GM18508 (cell line): ENCODE results near the gene SETD2.

ENCODE experiments used
- ATAC-seq: cut with Tn5 transposase; IDR thresholded peaks from one replicate; pipeline ENCODE4 v1.9.1; 2021; ENCODE audit warnings: moderate number of reproducible peaks; ENCODE audit not compliant: insufficient read depth, unreplicated experiment

The SETD2 gene

DNA sequence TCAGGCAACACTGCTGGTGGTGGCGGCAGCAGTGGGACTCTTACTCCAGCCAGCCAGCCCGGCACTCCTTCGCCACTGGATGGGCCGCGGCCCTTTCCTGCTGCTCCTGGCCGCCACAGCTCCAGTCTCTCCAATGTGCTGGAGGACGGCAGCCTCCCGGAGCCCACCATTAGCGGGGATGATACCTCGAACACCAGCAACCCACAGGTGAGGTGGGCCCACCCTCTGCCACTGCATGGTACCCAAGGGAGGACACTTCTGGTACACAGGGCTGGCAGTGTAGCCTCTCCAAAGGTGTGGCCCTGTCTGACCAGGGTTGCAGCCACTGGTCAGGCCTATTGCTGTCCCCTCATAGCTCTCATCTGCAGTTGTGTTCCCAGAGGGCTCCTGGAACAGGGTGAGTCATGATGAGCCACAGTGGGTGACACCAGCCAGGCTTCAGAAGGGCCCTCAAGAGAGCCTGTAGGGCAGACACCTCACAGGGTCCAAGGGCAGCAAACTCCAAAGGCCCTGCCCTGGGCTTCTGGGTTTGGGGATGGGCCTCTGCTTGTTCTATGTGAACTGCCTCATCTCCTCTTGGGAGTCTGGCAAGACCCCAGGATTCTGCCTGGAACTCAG, 163.6 kb downstream of the SETD2 start:
- no peak for ATAC-seq

DNA sequence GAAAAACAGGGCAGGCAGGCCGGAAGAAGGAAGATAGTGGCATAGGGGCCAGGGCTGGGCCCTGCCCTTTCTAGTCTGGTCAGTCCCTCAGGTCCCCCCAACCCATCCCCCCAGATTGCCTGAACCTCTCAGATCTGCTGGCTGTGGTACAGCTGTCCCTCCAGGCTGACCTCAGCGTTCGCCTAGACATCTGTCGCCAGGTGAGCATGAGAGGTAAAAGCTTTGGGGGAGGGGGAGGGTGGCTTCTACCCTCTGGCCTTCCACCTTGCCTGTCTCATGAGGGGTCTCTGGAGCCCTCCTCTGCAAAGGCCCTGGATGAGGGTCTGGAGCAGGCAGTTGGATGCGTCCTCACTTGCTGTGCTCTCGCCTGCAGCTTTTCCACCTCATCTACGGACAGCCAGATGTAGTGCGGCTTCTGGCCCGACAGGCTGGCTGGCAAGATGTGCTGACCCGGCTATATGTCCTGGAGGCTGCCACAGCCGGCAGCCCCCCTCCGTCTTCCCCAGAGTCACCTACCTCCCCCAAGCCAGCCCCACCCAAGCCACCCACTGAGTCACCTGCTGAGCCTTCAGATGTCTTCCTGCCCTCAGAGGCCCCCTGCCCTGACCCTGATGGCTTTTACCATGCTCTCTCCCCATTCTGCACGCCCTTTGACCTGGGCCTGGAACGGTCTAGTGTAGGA, 164.3 kb downstream of the SETD2 start:
- no peak for ATAC-seq

DNA sequence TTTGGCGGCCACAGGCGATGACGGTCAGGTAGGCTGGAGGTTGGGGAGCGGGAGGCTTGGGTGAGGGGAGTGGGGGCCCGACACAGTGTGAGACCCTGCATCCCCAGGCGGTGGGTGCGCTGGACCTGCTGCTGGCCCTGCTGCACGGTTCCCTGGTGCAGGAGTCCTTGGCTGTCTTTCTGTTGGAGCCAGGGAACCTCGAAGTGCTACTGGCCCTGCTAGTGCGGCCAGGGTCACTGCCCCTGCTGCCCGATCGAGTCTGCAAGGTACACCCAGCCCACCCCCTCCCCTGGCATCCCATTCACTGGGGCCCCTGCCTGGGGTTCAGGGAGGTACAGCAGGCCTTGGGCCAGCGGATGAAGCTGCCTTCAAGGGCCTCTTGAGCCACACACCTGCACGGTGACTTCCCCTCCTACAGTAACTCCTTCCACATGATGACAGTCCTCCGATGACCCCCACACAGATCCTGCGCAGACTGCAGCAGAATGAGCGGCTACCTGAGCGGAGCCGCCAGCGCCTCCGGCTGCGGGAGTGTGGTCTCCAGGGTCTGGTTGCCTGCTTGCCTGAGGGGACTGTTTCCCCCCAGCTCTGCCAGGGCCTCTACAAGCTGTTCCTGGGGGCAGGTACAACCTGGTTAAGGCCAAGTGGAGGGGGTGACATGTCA, 164.9 kb downstream of the SETD2 start:
- ATAC-seq = no peak

DNA sequence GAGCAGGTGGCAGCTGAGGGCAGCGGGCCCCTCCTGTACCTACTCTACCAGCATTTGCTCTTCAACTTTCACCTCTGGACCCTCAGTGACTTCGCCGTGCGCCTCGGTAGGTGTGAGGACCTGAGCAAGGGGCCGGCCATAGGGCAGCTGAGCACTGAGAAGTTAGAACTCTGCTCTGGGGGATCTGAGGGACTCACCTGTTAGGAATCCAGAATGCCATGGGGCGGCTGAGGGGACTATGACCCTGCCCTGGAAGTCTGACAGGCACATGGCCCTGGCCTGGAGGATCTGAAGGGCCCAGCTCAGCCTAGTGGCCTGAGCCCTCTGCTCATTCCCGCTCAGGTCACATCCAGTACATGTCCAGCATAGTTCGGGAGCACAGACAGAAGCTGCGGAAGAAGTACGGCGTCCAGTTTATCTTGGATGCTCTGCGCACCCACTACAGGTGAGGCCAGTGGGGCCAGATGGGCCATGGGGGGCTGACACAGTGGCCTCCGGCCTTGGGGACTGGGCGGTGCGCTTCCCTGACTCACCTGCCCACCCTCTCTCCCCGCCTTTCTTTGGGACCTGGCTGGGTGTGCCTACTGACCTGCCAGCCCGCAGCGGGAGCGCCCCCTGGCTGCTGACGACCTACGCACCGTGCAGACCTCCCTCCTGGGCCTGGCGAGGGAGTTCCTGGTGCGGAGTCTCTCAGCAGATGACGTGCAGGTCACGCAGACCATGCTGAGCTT, 165.6 kb downstream of the SETD2 start:
- no peak for ATAC-seq

DNA sequence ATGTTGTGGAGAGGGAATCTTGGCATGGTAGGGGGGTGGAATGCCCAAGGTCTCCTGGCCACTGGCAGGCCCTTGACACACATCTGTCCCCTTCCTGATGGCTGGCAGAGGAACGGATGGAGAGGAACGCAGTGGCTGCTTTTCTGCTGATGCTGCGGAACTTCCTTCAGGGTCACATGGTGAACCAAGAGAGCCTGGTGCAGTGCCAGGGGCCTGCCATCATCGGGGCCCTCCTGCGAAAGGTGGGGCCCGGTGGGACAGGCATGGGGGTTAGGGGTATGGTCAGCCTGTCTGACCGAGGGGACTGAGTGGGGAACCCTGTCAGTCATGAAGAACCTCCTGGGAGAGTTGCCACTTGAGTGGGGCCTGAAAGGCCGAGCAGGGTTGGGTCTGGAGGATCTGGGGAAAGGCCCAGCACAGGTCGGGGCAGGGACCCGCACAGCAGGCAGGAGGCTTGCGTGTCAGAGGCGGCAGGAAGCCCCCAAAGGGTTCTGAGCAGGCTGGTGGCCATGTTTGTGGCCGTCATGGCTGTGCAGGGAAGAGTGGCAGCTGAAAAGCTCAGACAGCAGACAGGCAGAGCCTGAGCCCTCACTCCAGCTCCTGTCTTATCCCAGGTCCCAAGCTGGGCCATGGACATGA, 166.3 kb downstream of the SETD2 start:
- ATAC-seq = no peak

DNA sequence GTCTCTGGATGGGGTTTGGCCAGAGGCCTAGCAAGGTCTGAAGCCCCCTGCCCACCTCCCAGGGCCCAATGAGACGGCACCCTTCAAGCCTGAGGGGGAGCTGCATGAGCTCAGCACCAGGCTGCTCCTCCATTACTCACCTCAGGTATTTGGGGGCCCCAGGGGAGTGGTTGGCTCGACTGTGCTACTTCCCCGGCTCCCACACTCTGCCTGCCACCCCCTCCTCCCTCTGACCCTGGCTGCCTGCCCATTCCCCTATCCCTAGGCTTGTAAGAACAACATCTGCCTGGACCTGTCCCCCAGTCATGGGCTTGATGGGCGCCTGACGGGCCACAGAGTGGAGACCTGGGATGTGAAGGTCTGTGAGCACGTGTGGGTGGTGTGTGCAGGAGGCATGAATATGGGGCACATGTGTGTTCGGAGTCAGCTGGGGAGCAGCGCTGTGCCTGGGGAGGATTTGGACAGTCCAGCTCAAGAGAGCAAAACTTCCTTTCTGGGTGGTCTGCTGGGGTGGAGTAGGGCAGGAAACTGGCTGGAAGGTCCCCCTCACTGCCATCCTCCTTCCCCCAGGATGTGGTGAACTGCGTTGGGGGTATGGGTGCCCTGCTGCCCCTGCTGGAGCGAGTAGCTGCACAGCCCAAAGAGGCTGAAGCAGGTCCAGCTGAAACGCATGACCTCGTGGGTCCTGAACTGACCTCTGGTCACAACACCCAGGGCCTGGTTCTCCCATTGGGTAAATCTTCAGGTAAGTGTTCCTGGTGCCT, 167.0 kb downstream of the SETD2 start:
- no peak for ATAC-seq

DNA sequence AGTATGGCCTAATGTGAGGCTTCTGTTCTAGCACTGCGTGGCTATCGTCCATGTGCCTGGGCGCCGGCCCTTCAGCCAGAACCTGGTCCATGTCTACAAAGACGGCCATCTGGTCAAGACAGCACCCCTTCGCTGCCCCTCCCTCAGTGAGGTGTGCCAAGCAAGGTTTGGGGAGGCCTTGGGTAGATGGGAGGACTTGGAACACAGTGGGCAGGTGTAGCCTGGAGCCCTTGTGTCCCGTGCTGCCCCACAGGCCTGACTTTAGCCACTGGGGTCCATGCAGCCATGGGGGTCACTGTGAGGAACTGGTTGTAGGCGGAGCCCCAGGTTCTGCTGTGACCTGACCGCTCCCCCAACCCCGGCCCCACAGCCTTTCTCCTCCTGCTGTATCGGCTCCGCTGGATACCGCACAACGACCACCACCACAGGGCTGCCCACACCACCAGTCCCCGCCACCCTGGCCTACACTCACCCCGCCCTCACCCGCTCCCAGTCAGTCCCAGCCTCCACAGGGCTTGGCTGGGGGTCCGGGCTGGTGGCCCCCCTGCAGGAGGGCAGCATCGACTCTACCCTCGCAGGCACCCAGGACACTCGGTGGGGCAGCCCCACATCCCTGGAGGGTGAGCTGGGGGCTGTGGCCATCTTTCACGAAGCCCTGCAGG, 167.9 kb downstream of the SETD2 start:
- no peak for ATAC-seq

DNA sequence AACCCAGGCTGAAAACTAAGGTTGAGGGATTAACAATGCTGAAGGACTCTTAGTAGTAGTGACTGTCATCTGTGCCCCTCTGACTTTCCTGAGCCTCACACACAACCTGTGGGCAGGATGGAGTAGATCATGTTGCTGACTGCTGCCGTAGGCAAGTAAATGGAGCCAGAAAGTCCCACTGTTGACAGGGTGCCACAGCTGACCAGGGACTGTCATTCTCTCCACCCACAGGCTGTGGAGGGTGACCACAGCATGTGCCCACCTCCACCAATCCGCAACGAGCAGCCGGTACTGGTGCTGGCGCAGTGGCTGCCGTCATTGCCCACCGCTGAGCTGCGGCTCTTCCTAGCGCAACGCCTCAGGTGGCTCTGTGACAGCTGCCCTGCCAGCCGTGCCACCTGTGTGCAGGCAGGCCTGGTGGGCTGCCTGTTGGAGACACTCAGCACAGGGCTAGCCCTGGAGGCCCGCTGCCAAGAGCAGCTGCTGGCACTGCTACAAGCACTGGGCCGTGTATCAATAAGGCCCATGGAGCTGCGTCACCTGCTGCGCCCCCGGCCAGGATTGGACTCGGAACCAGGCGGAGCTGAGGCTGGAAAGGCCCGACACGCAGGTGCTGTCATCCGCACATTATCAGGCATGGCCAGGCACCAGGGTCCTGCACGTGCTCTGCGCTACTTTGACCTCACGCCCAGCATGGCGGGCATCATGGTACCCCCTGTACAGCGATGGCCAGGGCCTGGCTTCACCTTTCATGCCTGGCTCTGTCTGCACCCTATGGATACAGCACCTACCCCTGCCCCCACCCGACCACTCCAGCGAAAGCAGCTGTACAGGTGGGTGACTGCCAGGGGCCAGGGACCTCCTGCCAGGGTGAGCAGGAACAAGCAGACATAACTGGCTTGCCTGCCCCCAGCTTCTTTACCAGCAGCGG, 168.8 kb downstream of the SETD2 start:
- no peak for ATAC-seq

DNA sequence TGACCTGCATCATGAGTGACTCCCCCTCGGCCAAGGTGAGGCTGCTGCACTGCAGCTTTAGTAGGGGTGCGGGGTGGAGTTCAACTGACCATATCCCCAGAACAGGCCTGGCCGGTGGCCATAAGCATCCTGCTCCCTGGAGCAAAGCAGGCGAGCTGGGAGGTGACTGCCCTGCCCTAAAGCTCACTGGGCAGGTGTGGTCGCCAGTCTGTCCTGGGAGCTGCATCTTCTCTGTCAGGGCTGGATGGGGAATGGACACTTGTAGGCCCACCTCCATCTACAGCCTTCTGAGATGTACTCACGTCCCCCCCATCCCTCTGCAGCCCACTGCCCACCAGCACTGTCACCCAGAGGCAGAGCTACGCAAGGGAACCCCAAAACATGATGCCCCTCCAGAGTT, 169.9 kb downstream of the SETD2 start:
- ATAC-seq = no peak

DNA sequence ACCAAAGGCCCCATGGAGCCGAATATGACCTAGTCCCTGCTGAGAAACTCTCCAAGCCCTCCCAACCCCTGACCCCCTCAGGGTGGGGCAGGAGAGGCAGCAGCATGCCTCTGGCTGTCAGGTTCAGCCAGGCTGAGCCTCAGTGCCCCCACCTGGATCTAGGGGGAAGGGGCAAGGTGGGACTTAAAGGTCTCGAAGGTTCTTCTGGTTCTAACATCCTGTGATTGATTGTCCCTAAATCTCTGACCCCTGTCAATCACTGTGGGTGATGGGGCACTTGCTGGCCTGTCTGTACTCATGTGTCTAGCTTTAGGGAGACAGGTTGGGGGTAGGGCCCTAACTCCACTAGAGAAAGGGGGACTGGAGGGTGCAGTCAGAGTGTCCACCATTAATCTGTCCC, 170.6 kb downstream of the SETD2 start:
- no peak for ATAC-seq

DNA sequence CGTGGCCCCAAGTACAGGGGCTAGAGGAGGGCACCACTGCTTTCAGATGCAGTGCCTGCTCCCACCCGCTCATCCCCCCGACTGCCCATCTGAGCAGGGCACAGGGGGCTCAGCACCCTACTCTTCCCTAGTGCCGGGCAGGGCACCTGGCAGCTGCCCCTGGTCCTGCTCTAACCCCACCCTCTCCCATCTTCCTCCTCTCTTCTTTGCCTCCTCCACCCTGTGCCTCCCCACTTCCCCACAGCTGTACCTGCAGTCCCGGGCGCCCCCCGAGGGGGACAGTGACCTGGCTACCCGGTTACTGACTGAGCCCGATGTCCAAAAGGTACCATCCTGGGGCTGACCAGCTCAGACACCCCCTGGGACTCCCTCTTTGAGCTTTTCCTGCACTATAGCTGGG, 171.7 kb downstream of the SETD2 start:
- ATAC-seq = no peak

DNA sequence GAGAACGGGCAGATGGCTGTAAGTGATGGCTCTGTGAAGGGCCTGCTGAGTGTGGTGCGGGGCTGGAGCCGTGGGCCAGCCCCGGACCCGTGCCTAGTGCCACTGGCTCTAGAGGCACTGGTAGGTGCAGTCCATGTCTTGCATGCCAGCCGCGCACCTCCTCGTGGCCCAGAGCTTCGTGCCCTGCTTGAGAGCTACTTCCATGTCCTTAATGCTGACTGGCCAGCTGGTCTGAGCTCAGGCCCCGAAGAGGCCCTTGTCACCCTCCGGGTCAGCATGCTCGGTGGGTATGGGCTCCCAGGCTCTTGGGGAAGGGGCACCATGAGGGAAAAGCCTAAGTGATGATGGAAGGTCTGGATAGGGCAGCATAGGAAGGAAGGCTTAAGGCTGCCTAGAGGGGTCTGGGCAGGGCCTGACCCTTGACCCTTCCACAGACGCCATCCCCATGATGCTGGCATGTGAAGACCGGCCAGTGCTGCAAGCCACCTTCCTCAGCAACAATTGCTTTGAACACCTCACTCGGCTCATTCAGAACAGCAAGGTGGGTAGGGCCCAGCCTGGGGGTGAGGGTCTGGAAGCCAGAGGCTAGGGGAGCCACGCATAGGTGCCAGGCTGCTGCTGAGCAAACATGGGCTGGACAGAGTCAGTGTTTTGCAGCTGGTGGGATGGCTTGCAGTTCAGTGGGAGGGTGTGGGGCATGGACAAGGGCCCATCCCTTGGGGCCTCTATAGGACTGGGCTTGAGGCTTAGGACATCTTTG, 172.3 kb downstream of the SETD2 start:
- ATAC-seq = no peak

DNA sequence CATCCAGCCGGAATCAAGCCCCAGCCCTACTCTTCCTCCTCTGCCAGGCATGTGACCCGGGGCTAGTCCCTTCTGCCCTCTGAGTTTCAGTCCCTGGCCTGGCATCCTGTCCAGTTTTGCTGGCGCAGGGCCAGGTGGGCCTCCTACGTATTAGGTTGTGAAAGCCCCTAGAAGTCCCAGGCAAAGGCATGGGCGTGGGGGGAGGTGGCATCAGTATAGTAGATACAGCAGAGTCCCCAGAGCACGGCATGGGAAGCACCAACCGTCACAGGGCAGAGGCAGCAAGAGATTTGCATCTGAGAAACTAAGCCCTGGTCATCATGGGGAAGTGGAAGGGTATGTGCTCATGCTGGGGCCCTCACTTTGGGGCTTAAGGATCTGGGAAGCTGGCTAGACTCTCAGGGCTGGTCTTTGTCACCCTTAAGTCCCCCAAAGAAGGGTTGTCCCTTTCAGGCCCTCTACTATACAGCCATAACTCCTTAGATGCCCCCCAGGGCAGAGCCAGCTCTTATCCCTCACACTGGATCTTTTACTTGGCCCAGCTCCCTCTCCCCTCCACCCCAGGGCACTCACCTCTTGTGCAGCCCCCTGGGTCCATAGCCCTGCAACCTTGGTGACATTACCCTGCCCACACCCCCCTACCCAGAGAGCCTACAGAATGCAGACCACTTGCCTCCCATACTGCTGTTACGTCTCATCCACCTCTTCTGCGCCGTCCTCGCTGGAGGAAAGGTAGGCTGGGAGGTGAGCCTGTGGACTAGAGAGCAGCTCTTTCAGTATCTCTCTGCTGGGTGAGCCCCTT, 173.1 kb downstream of the SETD2 start:
- no peak for ATAC-seq

DNA sequence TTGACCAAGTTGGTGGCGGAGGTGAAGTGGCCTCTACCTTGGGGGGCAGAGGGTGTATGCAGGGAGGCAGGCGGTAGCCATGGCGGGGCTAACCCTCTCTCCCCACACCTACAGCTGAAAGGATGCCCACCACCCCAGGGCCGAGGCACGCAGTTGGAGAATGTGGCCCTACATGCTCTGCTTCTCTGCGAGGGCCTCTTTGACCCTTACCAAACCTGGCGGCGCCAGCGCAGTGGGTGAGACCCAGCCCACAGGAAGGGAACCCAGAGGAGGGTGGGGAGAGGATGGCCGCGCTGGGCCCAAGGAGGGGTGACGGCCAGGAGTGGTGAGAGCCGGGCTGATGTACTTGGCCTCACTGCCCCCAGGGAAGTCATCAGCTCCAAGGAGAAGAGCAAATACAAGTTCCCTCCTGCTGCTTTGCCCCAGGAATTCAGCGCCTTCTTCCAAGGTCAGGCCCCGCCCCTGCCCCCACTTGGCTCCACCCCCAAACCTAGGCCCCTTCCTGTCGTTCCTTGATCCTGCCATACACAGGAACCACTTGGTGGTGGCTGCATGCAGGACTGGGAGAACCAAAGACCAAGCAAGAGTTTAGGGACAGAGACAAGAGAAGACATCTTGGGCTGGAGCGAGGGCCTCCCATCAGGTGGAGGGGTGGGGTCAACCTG, 174.6 kb downstream of the SETD2 start:
- no peak for ATAC-seq

DNA sequence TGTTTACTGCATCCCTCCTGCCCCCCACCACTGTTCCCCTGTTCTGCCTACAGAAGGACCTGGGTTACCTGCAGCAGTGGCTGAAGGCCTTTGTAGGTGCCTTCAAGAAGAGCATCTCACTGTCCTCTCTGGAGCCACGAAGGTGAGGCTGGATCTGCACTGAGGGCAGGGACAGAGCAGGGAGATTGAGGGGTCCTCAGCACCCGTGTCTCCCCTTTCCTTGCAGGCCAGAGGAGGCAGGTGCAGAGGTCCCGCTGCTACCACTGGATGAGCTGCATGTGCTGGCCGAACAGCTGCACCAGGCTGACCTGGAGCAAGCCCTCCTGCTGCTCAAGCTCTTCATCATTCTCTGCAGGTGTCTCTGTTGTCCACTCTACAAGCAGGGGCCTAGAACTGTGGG, 175.3 kb downstream of the SETD2 start:
- no peak for ATAC-seq

DNA sequence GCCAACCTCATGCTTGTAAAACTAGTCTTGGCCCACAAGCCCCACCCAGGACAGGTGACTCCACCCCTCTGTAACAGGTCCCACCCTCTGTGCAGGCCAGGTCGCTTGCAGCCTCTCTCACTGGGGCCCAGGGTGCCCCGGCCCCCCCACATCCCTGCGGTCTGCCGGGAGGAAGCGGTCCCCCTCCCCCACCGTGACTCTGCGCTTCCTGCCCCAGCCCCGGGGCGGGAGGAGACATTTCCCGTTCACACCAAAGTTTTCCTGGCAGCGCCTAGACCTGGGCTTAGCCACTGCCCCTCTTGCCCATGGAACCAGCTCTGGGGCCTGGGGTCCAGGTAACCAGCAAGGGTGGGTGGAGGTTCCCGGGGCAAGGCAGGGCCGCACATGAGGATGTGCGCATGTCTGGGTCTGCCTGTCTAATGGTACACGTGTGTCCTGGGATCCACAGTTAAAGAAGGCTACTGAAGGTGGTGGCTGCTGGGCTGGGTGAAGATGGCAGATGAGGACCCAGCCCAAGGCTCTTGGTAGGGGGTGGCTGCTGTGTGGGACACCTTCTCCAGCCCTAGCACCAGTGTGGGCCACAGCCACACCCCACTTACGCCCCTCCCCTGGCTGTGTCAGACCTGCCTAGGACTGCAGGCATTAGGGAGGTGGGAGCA, 176.0 kb downstream of the SETD2 start:
- ATAC-seq = no peak
